ENCODE results near the gene SLC35E3.

DNA sequence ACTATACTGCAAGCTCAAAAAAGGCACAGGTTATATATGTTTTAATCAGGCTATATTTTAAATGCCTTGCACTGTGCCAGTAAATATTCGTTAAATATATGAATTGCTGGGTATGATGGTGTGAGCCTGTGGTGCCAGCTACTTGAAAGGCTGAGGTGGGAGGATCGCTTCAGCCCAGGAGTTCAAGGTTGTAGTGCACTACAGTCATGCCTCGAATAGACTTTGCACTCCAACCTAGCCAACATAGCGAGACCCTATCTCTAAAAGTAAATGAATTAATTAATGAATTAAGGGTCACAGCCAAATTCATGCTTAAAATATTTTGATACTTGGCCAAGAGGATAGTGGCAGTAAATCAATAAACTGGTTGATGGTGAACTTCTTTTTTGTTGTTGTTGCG lies 39.8 kb downstream of the SLC35E3 start:
- TF ChIP-seq, protein P1, sequence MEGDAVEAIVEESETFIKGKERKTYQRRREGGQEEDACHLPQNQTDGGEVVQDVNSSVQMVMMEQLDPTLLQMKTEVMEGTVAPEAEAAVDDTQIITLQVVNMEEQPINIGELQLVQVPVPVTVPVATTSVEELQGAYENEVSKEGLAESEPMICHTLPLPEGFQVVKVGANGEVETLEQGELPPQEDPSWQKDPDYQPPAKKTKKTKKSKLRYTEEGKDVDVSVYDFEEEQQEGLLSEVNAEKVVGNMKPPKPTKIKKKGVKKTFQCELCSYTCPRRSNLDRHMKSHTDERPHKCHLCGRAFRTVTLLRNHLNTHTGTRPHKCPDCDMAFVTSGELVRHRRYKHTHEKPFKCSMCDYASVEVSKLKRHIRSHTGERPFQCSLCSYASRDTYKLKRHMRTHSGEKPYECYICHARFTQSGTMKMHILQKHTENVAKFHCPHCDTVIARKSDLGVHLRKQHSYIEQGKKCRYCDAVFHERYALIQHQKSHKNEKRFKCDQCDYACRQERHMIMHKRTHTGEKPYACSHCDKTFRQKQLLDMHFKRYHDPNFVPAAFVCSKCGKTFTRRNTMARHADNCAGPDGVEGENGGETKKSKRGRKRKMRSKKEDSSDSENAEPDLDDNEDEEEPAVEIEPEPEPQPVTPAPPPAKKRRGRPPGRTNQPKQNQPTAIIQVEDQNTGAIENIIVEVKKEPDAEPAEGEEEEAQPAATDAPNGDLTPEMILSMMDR (IDR thresholded peaks at IDR 0.05; ENCODE audit: low read length): no peak
- no peak for TF ChIP-seq EZH2 (optimal IDR thresholded peaks at IDR 0.05; ENCODE audit: low read depth, low read length)
- no peak for TF ChIP-seq EZH2phosphoT487 (IDR thresholded peaks at IDR 0.05; ENCODE audit: low read length)

All from MM.1S (cell line).